Lower lobe of right lung (tissue), 2 donors: Measurements from ENCODE around the gene GAREM2. TPM values are rescaled to one million over a fixed set of nuclear protein-coding genes. Genes with fewer than 3 reads are reported as not detected.

Source experiments
- ATAC-seq, 2 donors: fragments of 200-7000 bp; cut with Tn5 transposase; one replicate each; pipeline ENCODE4 v1.9.1; 2020 to 2022; ENCODE audit warnings: mild to moderate bottlenecking in 2 of 2, moderate library complexity in 2 of 2
- DNase-seq: peaks from one replicate; pipeline ENCODE4 v3.0.0-alpha.2; 2020
- H3K27ac ChIP-seq: fragments of 200-600 bp; one replicate; pipeline ENCODE4 v1.8.0; 2022
- H3K27me3 ChIP-seq: fragments of 200-600 bp; one replicate; pipeline ENCODE4 v1.8.0; 2022; ENCODE audit warnings: low read depth
- H3K36me3 ChIP-seq: fragments of 200-600 bp; one replicate; pipeline ENCODE4 v1.8.0; 2022; ENCODE audit warnings: mild to moderate bottlenecking
- H3K4me1 ChIP-seq: fragments of 200-600 bp; one replicate; pipeline ENCODE4 v1.8.0; 2022
- H3K4me3 ChIP-seq: fragments of 200-600 bp; one replicate; pipeline ENCODE4 v1.8.0; 2022; ENCODE audit warnings: mild to moderate bottlenecking
- H3K9me3 ChIP-seq: fragments of 200-600 bp; one replicate; pipeline ENCODE4 v1.8.0; 2022
- intact Hi-C: fragments of 100-400 bp; cut with DNase I; formaldehyde crosslinking; loops from one replicate; pipeline ENCODE4 v1.11.0; 2022
- total RNA-seq: library from RNA; stranded (reverse); fragmentation: NEBNext Ultra II Directional; extraction: Animal tissue kit (Norgen Biotek cat#: 25700); gene quantifications from one replicate; pipeline ENCODE4 v1.2.1, GENCODE V29; 2021
- TF ChIP-seq, protein P1 (sequence below): fragments of 200-600 bp; IDR thresholded peaks from one replicate; pipeline ENCODE4 v1.8.0; 2022; ENCODE audit warnings: antibody characterized with exemption, mild to moderate bottlenecking
- donor health status: DM: no; HTN: yes; CAD: no; lungs with severe emphysema.

GAREM2 gene
- total RNA-seq, 1 donor from 2014 or later = 2.0 TPM

- no peaks in the 10 kb centered on the region for H3K4me1 ChIP-seq
- H3K27me3 ChIP-seq = no peaks in the 10 kb centered on the region
- TF ChIP-seq, protein P1, sequence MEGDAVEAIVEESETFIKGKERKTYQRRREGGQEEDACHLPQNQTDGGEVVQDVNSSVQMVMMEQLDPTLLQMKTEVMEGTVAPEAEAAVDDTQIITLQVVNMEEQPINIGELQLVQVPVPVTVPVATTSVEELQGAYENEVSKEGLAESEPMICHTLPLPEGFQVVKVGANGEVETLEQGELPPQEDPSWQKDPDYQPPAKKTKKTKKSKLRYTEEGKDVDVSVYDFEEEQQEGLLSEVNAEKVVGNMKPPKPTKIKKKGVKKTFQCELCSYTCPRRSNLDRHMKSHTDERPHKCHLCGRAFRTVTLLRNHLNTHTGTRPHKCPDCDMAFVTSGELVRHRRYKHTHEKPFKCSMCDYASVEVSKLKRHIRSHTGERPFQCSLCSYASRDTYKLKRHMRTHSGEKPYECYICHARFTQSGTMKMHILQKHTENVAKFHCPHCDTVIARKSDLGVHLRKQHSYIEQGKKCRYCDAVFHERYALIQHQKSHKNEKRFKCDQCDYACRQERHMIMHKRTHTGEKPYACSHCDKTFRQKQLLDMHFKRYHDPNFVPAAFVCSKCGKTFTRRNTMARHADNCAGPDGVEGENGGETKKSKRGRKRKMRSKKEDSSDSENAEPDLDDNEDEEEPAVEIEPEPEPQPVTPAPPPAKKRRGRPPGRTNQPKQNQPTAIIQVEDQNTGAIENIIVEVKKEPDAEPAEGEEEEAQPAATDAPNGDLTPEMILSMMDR = no peak
- H3K27ac ChIP-seq = no peak overlapping the region
- H3K4me3 ChIP-seq = no peak overlapping the region
- intact Hi-C loops = no loop called here
- DNase-seq (no peak), ATAC-seq (no peak)
- H3K9me3 ChIP-seq = no peaks in the 10 kb centered on the region
- H3K36me3 ChIP-seq = peaks cover 38% of the 10 kb centered on the region
Observed at GRCh38 chr2:26136451-26136850, 36.4 kb upstream of the GAREM2 start.

- Histone ChIP-seq H3K4me1 (peaks cover 6% of the 10 kb centered on the region), H3K27ac (no peak overlapping the region), H3K9me3 (no peaks in the 10 kb centered on the region), H3K27me3 (no peaks in the 10 kb centered on the region), H3K4me3 (no peak overlapping the region), H3K36me3 (peaks cover 18% of the 10 kb centered on the region)
- intact Hi-C loops = no loop called here
- TF ChIP-seq, protein P1 = no peak
- ATAC-seq (peak; percentile 44 to 45), DNase-seq (no peak)
Observed at GRCh38 chr2:26139269-26140183, 33.4 kb upstream of the GAREM2 start.

- ATAC-seq (no peak), DNase-seq (no peak)
- H3K36me3 ChIP-seq = peaks cover 3% of the 10 kb centered on the region
- H3K4me3 ChIP-seq = no peak overlapping the region
- H3K27me3 ChIP-seq = no peaks in the 10 kb centered on the region
- peaks cover 13% of the 10 kb centered on the region for H3K4me1 ChIP-seq
- no peaks in the 10 kb centered on the region for H3K9me3 ChIP-seq
- H3K27ac ChIP-seq = no peak overlapping the region
- TF ChIP-seq, protein P1 = no peak
- intact Hi-C loops = no loop called here
Observed at GRCh38 chr2:26141145-26141769, 31.6 kb upstream of the GAREM2 start.

DNA sequence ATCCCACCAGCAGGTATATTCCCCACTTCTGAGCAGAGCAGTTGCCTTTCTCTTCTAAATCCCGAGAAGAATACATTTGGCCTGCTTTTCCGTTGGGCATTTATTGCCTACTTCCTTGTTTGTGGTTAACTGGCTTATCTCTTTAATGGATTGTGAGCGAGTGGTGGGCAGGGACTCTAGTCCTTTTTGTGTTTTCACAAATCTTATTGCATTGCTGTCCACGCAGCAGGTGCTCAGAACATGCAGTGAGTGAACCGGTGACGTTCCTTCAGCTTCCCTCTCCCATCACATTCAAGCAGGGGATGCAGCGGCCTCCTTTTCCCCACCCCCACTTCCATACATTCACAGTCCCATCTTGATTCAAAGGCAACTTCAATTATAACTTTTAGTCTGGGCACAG lies 28.9 kb upstream of the GAREM2 start:
- no peak overlapping the region for H3K27ac ChIP-seq
- ATAC-seq (no peak), DNase-seq (no peak)
- intact Hi-C loops = no loop called here
- peaks cover 13% of the 10 kb centered on the region for H3K4me1 ChIP-seq
- H3K36me3 ChIP-seq = no peaks in the 10 kb centered on the region
- H3K27me3 ChIP-seq = peaks cover 2% of the 10 kb centered on the region
- H3K4me3 ChIP-seq = no peak overlapping the region
- H3K9me3 ChIP-seq = no peaks in the 10 kb centered on the region
- TF ChIP-seq, protein P1 = no peak

DNA sequence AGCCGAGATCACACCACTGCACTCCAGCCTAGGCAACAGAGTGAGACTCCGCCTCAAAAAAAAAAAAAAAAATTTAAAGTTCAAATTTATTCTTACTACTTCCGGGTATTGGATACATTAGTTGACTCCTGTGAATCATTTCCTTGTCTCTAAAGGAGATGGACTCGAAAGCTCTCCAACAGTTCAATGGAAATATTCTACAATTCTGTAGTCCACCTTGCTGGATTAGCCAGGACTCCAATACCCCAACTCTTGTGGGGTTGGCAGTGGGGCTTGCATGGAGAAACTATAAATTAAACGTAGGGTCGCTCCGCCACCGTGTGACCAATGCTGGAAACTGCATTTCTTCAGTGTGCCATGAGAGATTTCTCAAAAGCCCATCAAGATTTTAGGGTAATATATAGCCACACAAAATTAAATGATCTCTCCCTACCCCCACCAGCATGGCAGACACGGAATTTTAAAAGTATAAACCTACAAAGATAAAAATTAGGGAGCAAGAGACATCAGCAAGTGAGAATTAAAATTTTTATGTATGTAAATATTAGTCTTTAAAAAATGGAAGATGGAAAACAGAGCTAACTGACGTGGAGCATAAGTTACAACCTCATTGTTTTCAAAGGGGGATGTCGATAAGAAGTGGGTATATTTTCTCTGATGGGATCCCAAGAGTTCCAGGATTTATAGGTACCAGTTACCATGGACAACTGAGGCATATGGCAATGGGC lies 27.8 kb upstream of the GAREM2 start:
- no peak overlapping the region for H3K4me3 ChIP-seq
- no peaks in the 10 kb centered on the region for H3K9me3 ChIP-seq
- intact Hi-C loops = no loop called here
- H3K36me3 ChIP-seq = no peaks in the 10 kb centered on the region
- no peak overlapping the region for H3K27ac ChIP-seq
- TF ChIP-seq, protein P1 = peak; percentile 74
- ATAC-seq = peak; percentile 75 to 85
- H3K4me1 ChIP-seq = peaks cover 13% of the 10 kb centered on the region
- DNase-seq = peak; percentile 57
- peaks cover 4% of the 10 kb centered on the region for H3K27me3 ChIP-seq
